NCI-H1694 (cell line): ENCODE results near the gene WDR31.
"Not testable (repeated sequence)": the region's sequence is repeated elsewhere in the genome, so short reads cannot be mapped to it uniquely, and the experiment has no call there.

ENCODE experiments used
- DNase-seq: peaks from one replicate; lab custom pipeline; 2025; lab: John Stamatoyannopoulos, UW

The WDR31 gene

DNA sequence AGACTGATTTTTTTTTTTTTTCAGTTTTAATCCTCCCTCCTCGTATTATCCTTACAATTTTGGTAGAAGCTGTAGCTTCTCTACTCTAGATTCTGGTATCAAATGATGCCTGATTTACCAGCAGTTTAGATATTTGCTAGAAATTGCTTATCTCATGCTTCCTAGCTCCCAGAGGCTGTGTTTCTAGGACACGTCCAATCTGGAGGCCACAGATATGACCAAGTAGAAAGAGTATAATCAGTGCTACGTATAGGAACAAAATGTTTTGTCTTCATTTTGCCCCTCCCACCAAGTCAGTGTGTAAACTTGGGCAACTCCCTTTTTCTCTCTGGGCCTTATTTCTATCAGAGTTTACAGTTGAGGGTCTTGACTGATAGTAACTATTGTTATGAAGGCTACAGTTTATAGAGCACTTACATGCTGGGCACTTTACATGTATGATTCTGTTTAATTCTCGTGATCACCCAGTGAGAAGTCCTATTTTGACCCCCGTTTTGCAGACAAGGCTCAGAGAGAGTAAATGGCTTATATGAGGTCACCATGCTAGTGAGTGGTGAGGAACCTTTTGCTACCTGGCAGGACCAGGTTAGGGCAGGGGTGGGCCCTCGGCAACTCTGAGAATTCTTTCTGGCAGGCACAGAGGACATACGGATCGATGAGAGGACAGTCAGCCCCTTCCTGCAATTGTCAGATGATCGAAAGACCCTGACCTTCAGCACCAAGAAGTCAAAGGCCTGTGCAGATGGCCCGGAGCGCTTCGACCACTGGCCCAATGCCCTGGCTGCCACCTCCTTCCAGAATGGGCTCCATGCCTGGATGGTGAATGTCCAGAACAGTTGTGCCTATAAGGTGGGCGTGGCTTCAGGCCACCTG, 29.1 kb upstream of the WDR31 start:
- no peak for DNase-seq

GRCh38 chr9:113368348-113368981, 28.4 kb upstream of the WDR31 start:
- DNase-seq, result no peak

DNA sequence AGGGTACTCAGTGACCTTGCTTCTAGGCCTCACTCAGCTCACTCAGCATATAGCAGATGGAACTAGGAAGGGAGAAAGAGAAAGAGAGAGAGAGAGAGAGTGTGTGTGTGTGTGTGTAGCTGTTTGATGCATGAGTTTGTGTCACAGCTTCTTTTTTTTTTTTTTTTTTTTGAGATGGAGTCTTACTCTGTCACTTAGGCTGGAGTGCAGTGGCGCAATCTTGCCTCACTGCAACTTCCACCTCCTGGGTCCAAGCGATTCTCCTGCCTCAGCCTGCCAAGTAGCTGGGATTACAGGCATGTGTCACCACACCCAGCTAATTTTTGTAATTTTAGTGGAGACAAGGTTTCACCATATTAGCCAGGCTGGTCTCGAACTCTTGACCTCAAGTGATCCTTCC, 25.6 kb upstream of the WDR31 start:
- DNase-seq, result not testable (repeated sequence)

DNA sequence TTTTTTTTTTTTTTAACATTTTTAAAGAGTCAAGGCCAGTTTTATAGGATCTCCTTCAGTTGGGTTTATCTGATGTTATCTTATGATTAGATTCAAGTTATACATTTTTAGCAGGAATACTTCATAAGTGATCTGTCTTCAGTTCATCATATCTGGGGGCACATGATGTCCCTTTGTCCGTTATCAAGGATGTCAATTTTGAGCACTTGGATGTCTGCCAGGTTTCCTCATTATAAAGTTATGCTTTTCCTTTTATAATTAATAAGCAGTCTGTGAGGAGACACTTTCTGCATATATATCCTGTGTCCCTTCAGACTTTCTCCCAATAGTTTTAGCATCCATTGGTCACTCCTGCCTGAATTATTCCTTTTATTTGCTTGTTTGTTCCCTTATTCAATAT, 24.9 kb upstream of the WDR31 start:
- no peak for DNase-seq

- no peak for DNase-seq
These were observed 23.3 kb upstream of the WDR31 start for GRCh38 chr9:113363336-113363735.

DNA sequence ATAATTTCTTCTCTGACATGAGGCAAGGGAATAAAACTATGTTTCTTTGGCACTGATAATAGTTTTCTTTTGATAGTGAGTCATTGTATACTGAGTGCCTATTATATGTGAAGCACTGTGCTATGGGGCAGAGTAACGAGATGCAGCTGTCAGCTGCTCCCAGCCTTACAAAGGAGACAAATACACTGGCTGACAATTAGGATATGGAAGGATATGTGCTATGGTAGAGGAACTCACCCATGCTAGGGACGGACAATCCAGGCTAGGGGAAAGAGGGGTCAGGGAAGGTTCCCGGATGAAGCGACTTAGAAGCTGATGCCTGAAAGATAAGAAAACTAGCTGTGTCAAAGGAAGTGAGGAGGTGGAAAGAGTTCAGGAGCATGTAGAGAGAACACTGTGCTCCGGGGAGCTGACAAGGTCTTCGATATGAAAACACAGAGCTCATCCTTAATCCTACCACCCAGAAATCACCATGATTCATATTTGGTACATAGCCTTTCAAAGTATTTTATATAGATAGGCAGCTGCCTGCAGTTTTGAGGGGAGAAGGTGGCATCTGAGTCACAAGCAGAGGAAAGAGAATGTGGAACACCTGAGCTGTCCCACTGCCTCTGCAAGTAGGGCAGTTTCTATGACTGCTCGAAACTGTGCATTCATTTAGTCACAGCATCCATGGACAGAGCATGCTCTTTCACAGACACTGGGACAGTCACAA, 21.4 kb upstream of the WDR31 start:
- DNase-seq, result no peak

DNA sequence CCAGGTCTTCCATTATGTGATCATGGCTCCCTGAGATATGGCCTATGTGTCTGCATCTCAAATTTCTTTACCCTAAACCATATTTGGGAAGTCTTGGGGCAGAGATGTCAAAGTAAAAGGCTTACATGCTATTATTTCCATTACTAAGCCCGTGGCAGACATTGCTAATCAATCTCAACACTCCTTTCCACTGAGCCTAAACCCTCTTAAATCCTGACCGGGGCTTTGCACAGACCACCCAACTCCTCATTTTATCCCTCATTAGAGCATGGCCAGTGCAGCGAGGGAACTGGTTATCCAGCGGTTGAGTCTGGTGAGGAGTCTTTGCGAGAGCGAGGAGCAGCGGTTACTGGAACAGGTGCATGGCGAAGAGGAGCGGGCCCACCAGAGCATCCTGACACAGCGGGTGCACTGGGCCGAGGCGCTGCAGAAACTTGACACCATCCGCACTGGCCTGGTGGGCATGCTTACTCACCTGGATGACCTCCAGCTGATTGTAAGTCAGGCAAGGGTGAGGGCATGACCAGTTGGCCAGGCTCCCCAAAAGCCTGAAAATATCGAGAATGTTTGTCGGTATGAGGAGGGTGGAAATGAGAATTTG, 20.3 kb upstream of the WDR31 start:
- DNase-seq, result no peak

GRCh38 chr9:113359385-113359784, 19.3 kb upstream of the WDR31 start:
- no peak for DNase-seq

DNA sequence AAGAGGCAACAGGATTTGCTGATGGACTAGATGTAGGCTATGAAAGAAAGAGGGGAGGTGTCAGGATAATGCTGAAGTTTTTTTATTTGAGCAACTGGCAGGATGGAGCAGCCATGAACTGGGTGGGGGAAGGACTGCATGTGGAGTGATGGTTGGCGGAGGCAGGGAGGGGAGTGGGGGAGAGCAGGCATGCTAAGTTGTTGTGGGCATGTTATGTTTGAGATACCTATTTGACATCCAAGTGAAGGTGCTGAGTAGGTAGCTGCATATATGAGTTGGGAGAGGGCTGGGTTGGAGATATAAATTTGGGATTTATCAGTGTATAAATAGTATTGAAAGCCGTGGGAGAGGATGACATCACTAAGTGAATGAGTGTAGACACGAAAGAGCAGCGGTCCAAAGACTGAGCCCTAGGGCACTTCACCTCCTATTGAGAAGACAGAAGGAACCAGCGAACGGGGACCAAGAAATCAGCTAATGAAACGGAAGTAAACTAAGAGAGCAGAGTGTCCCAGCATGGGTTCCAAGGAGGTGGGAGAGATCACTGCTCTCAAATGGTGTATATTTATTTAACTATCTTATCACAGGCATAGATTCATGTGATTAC, 16.7 kb upstream of the WDR31 start:
- DNase-seq, result no peak

GRCh38 chr9:113355040-113355596, 15.0 kb upstream of the WDR31 start:
- DNase-seq, result no peak

GRCh38 chr9:113352411-113352810, 12.3 kb upstream of the WDR31 start:
- no peak for DNase-seq

- DNase-seq, result no peak
These were observed 11.9 kb upstream of the WDR31 start for GRCh38 chr9:113352006-113352405.

DNA sequence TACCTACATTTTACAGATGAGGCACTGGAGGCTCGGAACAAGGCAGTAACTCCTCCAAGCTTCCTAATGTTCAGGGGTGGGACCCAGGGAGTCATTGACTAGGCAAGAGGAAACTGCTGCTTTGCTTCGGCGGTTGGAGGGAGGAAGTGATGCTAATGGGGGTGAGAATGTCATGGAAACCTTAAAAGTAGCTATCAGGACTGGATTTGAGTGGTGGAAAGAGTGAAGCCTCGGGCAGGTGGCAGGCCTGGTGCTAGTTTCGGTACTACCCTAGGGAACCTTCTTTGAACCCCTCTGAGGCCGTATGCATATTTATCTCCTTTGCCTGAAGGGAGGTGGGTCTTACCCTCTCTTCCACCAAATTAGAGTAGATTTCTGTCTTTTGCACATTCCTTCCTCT, 10.9 kb upstream of the WDR31 start:
- DNase-seq, result no peak

DNA sequence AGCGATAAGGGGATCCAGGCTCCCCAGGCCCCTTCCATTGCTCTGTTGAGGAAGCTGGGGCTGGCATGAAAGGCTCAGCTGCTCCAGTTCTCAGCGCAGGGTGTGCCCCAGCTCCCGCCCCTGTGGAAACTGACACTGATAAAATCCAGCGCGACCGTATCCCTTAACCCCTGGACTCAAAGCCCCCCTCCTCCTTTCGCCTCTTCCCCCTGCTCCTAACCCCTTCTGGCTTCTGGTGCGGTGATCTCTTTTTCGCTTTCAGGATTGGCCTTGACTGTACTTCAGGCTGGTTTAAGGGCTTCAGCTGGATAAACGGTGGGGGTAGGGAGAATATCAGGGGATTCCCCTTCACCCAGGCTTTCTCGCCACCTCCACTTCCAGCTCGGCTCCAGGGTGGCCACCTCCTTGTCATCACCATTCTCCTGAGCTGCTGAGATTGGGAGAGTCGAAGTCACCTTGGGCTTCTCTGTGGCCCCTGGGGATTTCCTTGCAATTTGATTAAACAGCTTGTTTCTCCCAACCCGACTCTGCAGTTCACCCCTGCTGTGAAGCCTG, 10.1 kb upstream of the WDR31 start:
- DNase-seq, result no peak

GRCh38 chr9:113349445-113350094, 9.5 kb upstream of the WDR31 start, which contains the start of gene BSPRY:
TSS of gene BSPRY (plus strand) at chr9:113349541. CDS start at chr9:113349580, 39 bp downstream.
- DNase-seq, result no peak

DNA sequence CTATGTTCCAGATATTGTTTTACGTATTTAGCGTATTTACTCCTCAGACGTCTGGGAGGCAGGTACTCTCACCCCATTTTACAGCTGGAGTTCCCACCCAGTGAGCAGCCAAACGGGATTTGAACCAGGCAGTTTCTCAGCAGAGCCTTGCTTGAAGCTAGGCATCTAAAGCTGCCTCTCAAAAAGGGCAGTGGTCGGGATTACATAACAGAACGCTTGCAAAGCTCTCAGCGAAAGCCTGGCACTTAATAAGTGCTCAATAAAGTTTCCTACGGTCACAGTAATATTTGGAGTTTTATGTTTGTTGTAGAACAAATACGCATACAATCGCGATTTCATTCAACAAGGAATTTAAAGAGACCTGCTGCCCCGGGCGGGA, 9.0 kb upstream of the WDR31 start:
- DNase-seq, result no peak

GRCh38 chr9:113348437-113348836, 8.4 kb upstream of the WDR31 start:
- no peak for DNase-seq

DNA sequence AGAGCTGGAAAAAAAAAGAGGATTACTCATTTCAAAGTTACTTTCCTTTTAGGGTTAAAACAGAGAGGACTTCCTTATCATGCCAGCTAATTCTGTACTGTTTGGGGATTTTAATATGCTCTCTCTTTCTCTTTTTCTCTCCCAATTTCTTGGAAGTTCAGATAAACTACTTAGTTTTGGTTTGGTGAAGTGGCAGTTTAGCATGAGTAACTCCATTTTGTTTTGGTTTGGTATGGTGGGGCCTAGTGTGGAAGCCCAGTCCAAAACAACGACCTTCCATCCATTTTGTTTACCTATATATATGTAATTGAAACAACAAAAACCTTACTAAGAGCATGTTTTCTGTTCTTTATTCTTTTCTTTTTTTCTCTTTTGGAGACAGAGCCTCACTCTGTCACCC, 5.6 kb upstream of the WDR31 start:
- DNase-seq, result no peak

GRCh38 chr9:113345190-113345589, 5.1 kb upstream of the WDR31 start:
- DNase-seq, result no peak

- no peak for DNase-seq
These were observed 3.7 kb upstream of the WDR31 start for GRCh38 chr9:113343732-113344231.
